ENCODE data around the gene TMX2.
A peak's percentile ranks its signal among the peaks of the same experiment; 100 is the strongest.

The TMX2 gene

DNA sequence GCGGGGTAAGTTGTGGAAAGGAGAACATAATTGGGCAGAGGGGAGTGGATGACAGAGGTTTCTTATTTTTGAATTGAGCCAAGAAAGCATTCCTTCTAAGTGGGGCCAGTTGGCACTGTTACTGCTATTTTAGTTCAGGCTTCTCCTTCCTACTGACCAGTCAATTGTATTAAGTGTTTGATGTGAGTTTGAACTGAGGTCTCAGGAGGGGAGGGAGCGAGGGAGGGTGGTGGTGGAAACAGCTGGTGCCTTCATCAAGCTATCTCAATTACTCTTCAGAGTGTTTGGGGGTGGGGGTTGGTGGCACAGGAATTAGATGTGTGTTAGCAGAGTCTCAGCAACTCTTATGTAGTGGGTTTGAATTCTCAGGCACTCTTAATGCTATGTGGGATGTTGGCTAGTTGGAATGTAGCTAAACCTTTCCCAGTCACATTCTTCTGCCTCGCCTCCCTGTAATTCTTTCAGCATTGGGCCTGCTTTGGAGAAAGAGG lies 63.7 kb downstream of the TMX2 start:
- no peaks in the 10 kb centered on the region for H3K27me3 ChIP-seq (ENCODE audit: control insufficient read depth, insufficient read depth, low read length)
- H3K9me3 ChIP-seq (ENCODE audit: control insufficient read depth, low read length): no peaks in the 10 kb centered on the region
- no peaks in the 10 kb centered on the region for H3K36me3 ChIP-seq (ENCODE audit: control insufficient read depth, insufficient read depth, low read length)
- peaks cover 92% of the 10 kb centered on the region for H3K4me1 ChIP-seq (ENCODE audit: control insufficient read depth, insufficient read depth, low read length)
- no peak overlapping the region for H3K4me3 ChIP-seq (ENCODE audit: low read length)
- peak overlapping the region; percentile 5 for H3K9ac ChIP-seq (ENCODE audit: low read length)

GRCh38 chr11:57776577-57777210 lies 64.3 kb downstream of the TMX2 start:
- H3K9me3 ChIP-seq (ENCODE audit: control insufficient read depth, low read length): no peaks in the 10 kb centered on the region
- no peaks in the 10 kb centered on the region for H3K36me3 ChIP-seq (ENCODE audit: control insufficient read depth, insufficient read depth, low read length)
- H3K27me3 ChIP-seq (ENCODE audit: control insufficient read depth, insufficient read depth, low read length): no peaks in the 10 kb centered on the region
- H3K4me3 ChIP-seq (ENCODE audit: low read length): no peak overlapping the region
- peaks cover 92% of the 10 kb centered on the region for H3K4me1 ChIP-seq (ENCODE audit: control insufficient read depth, insufficient read depth, low read length)
- H3K9ac ChIP-seq (ENCODE audit: low read length): no peak overlapping the region

DNA sequence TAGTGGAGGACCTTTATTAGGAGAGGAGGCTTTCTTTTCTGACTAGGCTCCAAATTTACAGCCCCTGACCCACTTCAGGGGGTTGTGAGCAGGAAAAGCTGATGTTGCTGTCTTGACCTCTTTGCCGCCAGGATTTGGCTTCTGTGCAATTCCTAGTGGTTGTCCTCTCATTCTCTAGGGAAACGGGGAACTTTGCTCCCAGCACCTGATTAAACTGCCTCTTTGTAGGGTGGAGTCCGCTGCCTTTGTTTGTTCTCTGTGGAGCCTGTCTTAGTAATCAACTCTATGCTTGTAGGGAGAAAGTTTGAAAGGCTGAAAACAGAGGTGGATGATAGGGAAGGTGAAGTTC lies 65.5 kb downstream of the TMX2 start:
- no peaks in the 10 kb centered on the region for H3K27me3 ChIP-seq (ENCODE audit: control insufficient read depth, insufficient read depth, low read length)
- H3K4me1 ChIP-seq (ENCODE audit: control insufficient read depth, insufficient read depth, low read length): peaks cover 91% of the 10 kb centered on the region
- no peaks in the 10 kb centered on the region for H3K9me3 ChIP-seq (ENCODE audit: control insufficient read depth, low read length)
- H3K4me3 ChIP-seq (ENCODE audit: low read length): peak overlapping the region; percentile 1
- H3K9ac ChIP-seq (ENCODE audit: low read length): peak overlapping the region; percentile 72
- no peaks in the 10 kb centered on the region for H3K36me3 ChIP-seq (ENCODE audit: control insufficient read depth, insufficient read depth, low read length)

- H3K27me3 ChIP-seq (ENCODE audit: control insufficient read depth, insufficient read depth, low read length): no peaks in the 10 kb centered on the region
- H3K9me3 ChIP-seq (ENCODE audit: control insufficient read depth, low read length): no peaks in the 10 kb centered on the region
- no peaks in the 10 kb centered on the region for H3K36me3 ChIP-seq (ENCODE audit: control insufficient read depth, insufficient read depth, low read length)
- peak overlapping the region; percentile 72 for H3K9ac ChIP-seq (ENCODE audit: low read length)
- H3K4me1 ChIP-seq (ENCODE audit: control insufficient read depth, insufficient read depth, low read length): peaks cover 90% of the 10 kb centered on the region
- peak overlapping the region; percentile 1 for H3K4me3 ChIP-seq (ENCODE audit: low read length)
These were observed 66.1 kb downstream of the TMX2 start for GRCh38 chr11:57778318-57779037.

DNA sequence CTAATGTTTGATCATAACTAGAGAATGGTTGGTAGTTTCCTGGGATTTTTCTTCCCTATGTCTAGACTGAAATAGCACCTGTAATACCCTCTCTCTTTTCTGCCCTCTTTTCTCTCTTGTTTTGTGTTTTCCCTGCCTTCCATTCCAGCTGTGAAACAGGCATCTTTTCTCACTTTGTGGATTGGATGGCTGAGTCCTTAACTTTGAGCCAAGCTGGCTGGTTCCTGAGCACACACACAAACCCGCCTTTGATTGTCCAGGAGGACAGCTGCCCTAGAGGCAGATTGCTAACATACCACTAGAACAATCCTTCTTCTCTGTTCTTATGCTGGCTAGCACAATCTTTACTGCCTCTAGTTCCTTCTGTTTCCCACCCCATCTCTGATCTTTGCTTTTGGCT lies 66.9 kb downstream of the TMX2 start:
- H3K9ac ChIP-seq (ENCODE audit: low read length): peak overlapping the region; percentile 72
- no peaks in the 10 kb centered on the region for H3K36me3 ChIP-seq (ENCODE audit: control insufficient read depth, insufficient read depth, low read length)
- no peaks in the 10 kb centered on the region for H3K9me3 ChIP-seq (ENCODE audit: control insufficient read depth, low read length)
- peaks cover 87% of the 10 kb centered on the region for H3K4me1 ChIP-seq (ENCODE audit: control insufficient read depth, insufficient read depth, low read length)
- no peaks in the 10 kb centered on the region for H3K27me3 ChIP-seq (ENCODE audit: control insufficient read depth, insufficient read depth, low read length)
- no peak overlapping the region for H3K4me3 ChIP-seq (ENCODE audit: low read length)

- Histone ChIP-seq H3K4me1 (ENCODE audit: control insufficient read depth, insufficient read depth, low read length) (peaks cover 85% of the 10 kb centered on the region), H3K36me3 (ENCODE audit: control insufficient read depth, insufficient read depth, low read length) (no peaks in the 10 kb centered on the region), H3K9me3 (ENCODE audit: control insufficient read depth, low read length) (no peaks in the 10 kb centered on the region), H3K9ac (ENCODE audit: low read length) (peak overlapping the region; percentile 16), H3K27me3 (ENCODE audit: control insufficient read depth, insufficient read depth, low read length) (no peaks in the 10 kb centered on the region), H3K4me3 (ENCODE audit: low read length) (no peak overlapping the region)
These were observed 69.1 kb downstream of the TMX2 start for GRCh38 chr11:57781529-57781943.

DNA sequence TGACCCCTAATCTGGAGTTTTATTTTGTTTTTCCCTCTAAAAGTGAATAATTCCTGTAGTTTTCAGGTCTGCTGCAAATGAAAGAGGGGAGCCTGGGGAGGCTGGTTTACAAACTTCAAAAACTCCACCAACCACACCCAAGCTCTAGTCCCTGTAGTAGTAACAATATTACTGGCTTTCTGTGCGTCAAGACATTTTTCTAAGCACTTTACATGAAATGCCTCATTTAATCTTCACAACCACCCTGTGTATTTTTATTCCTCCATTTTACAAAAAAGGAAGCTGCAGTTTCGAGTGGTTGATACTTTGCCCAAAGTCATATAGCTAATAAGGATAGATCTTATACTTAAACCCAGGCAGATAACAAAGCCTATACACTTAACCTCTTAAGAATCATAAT lies 72.7 kb downstream of the TMX2 start:
- Histone ChIP-seq H3K36me3 (ENCODE audit: control insufficient read depth, insufficient read depth, low read length) (no peaks in the 10 kb centered on the region), H3K4me1 (ENCODE audit: control insufficient read depth, insufficient read depth, low read length) (peaks cover 79% of the 10 kb centered on the region), H3K27me3 (ENCODE audit: control insufficient read depth, insufficient read depth, low read length) (no peaks in the 10 kb centered on the region), H3K4me3 (ENCODE audit: low read length) (no peak overlapping the region), H3K9ac (ENCODE audit: low read length) (peak overlapping the region; percentile 41), H3K9me3 (ENCODE audit: control insufficient read depth, low read length) (no peaks in the 10 kb centered on the region)

DNA sequence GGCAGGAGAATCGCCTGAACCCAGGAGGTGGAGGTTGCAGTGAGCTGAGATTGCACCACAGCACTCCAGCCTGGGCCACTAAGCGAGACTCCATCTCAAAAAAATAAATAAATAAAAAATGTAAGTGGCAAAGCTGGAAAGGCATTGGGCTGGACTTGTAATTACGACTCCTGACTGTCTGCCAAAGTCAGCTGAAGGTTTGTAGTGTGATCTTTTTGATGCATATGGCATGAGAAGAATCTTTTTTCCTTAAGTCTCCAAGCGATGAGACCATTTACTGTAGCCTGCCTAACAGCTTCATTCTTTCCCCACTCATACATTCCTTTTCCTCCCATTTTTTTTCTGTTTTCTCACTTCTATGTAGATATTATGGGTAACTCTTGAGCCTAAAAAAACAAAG lies 74.0 kb downstream of the TMX2 start:
- Histone ChIP-seq H3K27me3 (ENCODE audit: control insufficient read depth, insufficient read depth, low read length) (no peaks in the 10 kb centered on the region), H3K4me1 (ENCODE audit: control insufficient read depth, insufficient read depth, low read length) (peaks cover 73% of the 10 kb centered on the region), H3K36me3 (ENCODE audit: control insufficient read depth, insufficient read depth, low read length) (no peaks in the 10 kb centered on the region), H3K9ac (ENCODE audit: low read length) (no peak overlapping the region), H3K9me3 (ENCODE audit: control insufficient read depth, low read length) (no peaks in the 10 kb centered on the region), H3K4me3 (ENCODE audit: low read length) (no peak overlapping the region)

GRCh38 chr11:57787006-57787604 lies 74.7 kb downstream of the TMX2 start:
- no peaks in the 10 kb centered on the region for H3K36me3 ChIP-seq (ENCODE audit: control insufficient read depth, insufficient read depth, low read length)
- H3K9ac ChIP-seq (ENCODE audit: low read length): no peak overlapping the region
- no peaks in the 10 kb centered on the region for H3K9me3 ChIP-seq (ENCODE audit: control insufficient read depth, low read length)
- H3K4me3 ChIP-seq (ENCODE audit: low read length): no peak overlapping the region
- no peaks in the 10 kb centered on the region for H3K27me3 ChIP-seq (ENCODE audit: control insufficient read depth, insufficient read depth, low read length)
- peaks cover 74% of the 10 kb centered on the region for H3K4me1 ChIP-seq (ENCODE audit: control insufficient read depth, insufficient read depth, low read length)

DNA sequence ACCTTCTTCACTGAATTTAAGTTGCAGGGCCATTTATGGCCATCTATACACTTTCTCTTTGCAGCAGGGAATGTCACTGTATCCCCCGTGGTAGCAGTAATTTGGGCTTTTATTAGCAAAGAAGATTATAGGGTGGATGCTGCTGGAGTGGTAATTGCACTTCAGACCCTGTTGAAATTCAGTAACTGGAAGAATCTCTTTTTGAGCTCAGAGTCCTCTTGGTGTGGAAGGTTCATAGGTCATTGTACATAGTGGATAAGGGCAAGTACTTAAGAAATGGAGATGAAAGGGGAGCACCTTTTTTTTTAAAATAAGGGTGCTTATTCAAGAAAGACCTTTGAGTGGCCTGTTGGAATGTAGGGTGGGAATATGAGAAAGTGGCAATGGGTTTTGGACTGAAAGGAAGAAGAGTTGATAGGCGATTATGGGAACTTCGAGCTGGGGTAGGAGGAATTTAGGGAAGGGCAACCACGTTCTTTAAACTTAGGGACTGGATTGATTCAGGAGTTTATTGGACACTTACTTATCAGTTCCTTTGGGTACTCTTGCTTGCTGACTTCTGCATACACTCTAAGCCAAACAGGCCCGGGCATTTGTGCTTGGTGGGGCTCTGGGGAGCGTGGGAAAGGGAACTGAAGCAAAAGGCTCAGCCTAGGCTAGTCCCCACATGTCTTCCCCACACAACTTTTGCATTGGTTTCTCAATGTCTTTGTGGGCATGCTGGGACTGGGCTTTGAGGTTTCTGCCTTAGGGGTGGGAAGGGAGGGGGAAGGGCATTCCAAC lies 75.7 kb downstream of the TMX2 start:
- no peak overlapping the region for H3K9ac ChIP-seq (ENCODE audit: low read length)
- no peaks in the 10 kb centered on the region for H3K36me3 ChIP-seq (ENCODE audit: control insufficient read depth, insufficient read depth, low read length)
- H3K27me3 ChIP-seq (ENCODE audit: control insufficient read depth, insufficient read depth, low read length): no peaks in the 10 kb centered on the region
- H3K4me1 ChIP-seq (ENCODE audit: control insufficient read depth, insufficient read depth, low read length): peaks cover 75% of the 10 kb centered on the region
- no peak overlapping the region for H3K4me3 ChIP-seq (ENCODE audit: low read length)
- no peaks in the 10 kb centered on the region for H3K9me3 ChIP-seq (ENCODE audit: control insufficient read depth, low read length)

- H3K4me1 ChIP-seq (ENCODE audit: control insufficient read depth, insufficient read depth, low read length): peaks cover 77% of the 10 kb centered on the region
- no peaks in the 10 kb centered on the region for H3K9me3 ChIP-seq (ENCODE audit: control insufficient read depth, low read length)
- no peak overlapping the region for H3K4me3 ChIP-seq (ENCODE audit: low read length)
- H3K36me3 ChIP-seq (ENCODE audit: control insufficient read depth, insufficient read depth, low read length): no peaks in the 10 kb centered on the region
- no peak overlapping the region for H3K9ac ChIP-seq (ENCODE audit: low read length)
- no peaks in the 10 kb centered on the region for H3K27me3 ChIP-seq (ENCODE audit: control insufficient read depth, insufficient read depth, low read length)
These were observed 76.3 kb downstream of the TMX2 start for GRCh38 chr11:57788703-57789088.
